ENCODE results near the gene FOXL1. TPM values are rescaled to one million over a fixed set of nuclear protein-coding genes. Genes with fewer than 3 reads are reported as not detected.
A peak's percentile ranks its signal among the peaks of the same experiment; 100 is the strongest.

The FOXL1 gene
- polyA plus RNA-seq, 1 experiment, result 4.9 TPM

- no peak overlapping the region for H3K4me3 ChIP-seq (ENCODE audit: low read depth, low read length)
- H3K36me3 ChIP-seq (ENCODE audit: control insufficient read depth, insufficient read depth, low read length), result no peaks in the 10 kb centered on the region
- POLR2A ChIA-PET, result no interaction called here
- TF ChIP-seq, protein P1, sequence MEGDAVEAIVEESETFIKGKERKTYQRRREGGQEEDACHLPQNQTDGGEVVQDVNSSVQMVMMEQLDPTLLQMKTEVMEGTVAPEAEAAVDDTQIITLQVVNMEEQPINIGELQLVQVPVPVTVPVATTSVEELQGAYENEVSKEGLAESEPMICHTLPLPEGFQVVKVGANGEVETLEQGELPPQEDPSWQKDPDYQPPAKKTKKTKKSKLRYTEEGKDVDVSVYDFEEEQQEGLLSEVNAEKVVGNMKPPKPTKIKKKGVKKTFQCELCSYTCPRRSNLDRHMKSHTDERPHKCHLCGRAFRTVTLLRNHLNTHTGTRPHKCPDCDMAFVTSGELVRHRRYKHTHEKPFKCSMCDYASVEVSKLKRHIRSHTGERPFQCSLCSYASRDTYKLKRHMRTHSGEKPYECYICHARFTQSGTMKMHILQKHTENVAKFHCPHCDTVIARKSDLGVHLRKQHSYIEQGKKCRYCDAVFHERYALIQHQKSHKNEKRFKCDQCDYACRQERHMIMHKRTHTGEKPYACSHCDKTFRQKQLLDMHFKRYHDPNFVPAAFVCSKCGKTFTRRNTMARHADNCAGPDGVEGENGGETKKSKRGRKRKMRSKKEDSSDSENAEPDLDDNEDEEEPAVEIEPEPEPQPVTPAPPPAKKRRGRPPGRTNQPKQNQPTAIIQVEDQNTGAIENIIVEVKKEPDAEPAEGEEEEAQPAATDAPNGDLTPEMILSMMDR (IDR thresholded peaks at IDR 0.05; ENCODE audit: insufficient read depth, low read depth, low read length), result no peak
- H3K27me3 ChIP-seq (ENCODE audit: control insufficient read depth, insufficient read depth, low read length), result no peaks in the 10 kb centered on the region
- DNase-seq (ENCODE audit: low read depth), result no peak
- CTCF ChIA-PET, result interaction anchor here (1.0 to 3.1 kb wide), 6 partner anchors 9 to 485 kb away, joined by 3 to 16 read pairs (median 4); no protein-coding TSS in a partner anchor
These were observed 906 bp upstream of the FOXL1 start for GRCh38 chr16:86577314-86577971.

DNA sequence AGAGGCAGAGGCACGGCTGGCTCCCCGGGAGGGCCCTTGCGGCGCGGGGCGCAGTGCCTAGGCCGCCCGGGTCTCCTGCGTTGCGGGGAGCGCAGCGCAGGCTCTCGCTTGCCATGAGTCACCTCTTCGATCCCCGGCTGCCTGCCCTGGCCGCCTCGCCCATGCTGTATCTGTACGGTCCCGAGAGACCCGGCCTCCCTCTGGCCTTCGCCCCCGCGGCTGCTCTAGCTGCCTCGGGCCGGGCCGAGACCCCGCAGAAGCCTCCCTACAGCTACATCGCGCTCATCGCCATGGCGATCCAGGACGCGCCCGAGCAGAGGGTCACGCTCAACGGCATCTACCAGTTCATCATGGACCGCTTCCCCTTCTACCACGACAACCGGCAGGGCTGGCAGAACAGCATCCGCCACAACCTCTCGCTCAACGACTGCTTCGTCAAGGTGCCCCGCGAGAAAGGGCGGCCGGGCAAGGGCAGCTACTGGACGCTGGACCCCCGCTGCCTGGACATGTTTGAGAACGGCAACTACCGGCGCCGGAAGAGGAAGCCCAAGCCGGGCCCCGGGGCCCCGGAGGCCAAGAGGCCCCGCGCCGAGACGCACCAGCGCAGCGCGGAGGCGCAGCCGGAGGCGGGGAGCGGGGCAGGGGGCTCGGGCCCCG is 390 bp downstream of the FOXL1 start:
- TF ChIP-seq, protein P1 (IDR thresholded peaks at IDR 0.05; ENCODE audit: insufficient read depth, low read depth, low read length), result no peak
- ChIA-PET POLR2A (interaction anchor here (0.6 to 1.1 kb wide), 2 partner anchors 15 to 173 kb away, joined by 4 read pairs; no protein-coding TSS in a partner anchor), CTCF (interaction anchor here (0.6 to 3.1 kb wide), 6 partner anchors 7 to 483 kb away, joined by 3 to 16 read pairs (median 4); no protein-coding TSS in a partner anchor)
- H3K4me3 ChIP-seq (ENCODE audit: low read depth, low read length), result peak overlapping the region; percentile 43
- DNase-seq (ENCODE audit: low read depth), result no peak
- no peaks in the 10 kb centered on the region for H3K27me3 ChIP-seq (ENCODE audit: control insufficient read depth, insufficient read depth, low read length)
- H3K36me3 ChIP-seq (ENCODE audit: control insufficient read depth, insufficient read depth, low read length), result no peaks in the 10 kb centered on the region

DNA sequence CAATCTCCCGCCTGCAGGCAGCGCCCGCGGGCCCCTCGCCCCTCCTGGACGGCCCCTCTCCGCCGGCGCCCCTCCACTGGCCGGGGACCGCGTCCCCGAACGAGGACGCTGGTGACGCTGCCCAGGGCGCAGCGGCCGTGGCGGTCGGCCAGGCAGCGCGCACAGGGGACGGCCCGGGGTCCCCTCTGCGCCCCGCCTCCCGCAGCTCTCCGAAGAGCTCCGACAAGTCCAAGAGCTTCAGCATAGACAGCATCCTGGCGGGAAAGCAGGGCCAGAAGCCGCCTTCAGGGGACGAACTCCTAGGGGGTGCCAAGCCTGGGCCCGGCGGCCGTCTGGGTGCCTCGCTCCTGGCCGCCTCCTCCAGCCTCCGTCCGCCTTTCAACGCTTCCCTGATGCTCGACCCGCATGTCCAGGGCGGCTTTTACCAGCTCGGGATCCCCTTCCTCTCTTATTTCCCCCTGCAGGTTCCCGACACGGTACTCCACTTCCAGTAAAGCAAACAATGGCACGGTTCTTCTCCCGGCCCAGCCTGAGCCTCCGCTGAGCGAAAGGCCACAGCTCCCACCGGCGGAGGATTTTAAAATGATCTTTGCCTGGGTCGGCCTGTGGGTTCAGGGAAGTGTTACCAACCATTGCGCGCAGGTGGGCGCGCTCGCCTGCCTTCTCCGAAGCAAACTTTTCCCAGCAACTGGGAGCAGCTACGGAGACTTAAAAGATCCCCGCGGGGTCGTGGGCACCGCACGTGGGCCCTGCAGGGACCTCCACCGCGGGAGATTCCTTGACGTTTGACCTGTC is 1.1 kb downstream of the FOXL1 start:
- peak overlapping the region; percentile 43 for H3K4me3 ChIP-seq (ENCODE audit: low read depth, low read length)
- POLR2A ChIA-PET, result interaction anchor here (0.6 to 1.1 kb wide), 2 partner anchors 14 to 172 kb away, joined by 4 read pairs; no protein-coding TSS in a partner anchor
- CTCF ChIA-PET, result interaction anchor here (0.6 to 3.1 kb wide), 7 partner anchors 11 to 483 kb away, joined by 3 to 16 read pairs (median 4); no protein-coding TSS in a partner anchor
- TF ChIP-seq, protein P1 (IDR thresholded peaks at IDR 0.05; ENCODE audit: insufficient read depth, low read depth, low read length), result no peak
- H3K27me3 ChIP-seq (ENCODE audit: control insufficient read depth, insufficient read depth, low read length), result no peaks in the 10 kb centered on the region
- no peaks in the 10 kb centered on the region for H3K36me3 ChIP-seq (ENCODE audit: control insufficient read depth, insufficient read depth, low read length)
- DNase-seq (ENCODE audit: low read depth), result no peak

GRCh38 chr16:86580063-86580790 is 1.9 kb downstream of the FOXL1 start:
- H3K4me3 ChIP-seq (ENCODE audit: low read depth, low read length), result peak overlapping the region; percentile 43
- no peak for DNase-seq (ENCODE audit: low read depth)
- CTCF ChIA-PET, result interaction anchor here (0.6 to 3.1 kb wide), 5 partner anchors 64 to 485 kb away, joined by 3 to 16 read pairs (median 4); no protein-coding TSS in a partner anchor
- TF ChIP-seq, protein P1 (IDR thresholded peaks at IDR 0.05; ENCODE audit: insufficient read depth, low read depth, low read length), result no peak
- no peaks in the 10 kb centered on the region for H3K36me3 ChIP-seq (ENCODE audit: control insufficient read depth, insufficient read depth, low read length)
- H3K27me3 ChIP-seq (ENCODE audit: control insufficient read depth, insufficient read depth, low read length), result no peaks in the 10 kb centered on the region
- POLR2A ChIA-PET, result no interaction called here

Data from BJ (cell line).